Transverse colon (tissue), 4 donors: ENCODE results near the gene OTOL1. TPM values are rescaled to one million over a fixed set of nuclear protein-coding genes. Genes with fewer than 3 reads are reported as not detected.

ENCODE experiments used
- DNase-seq: peaks from one replicate; pipeline ENCODE4 v3.0.0-alpha.2; 2019
- H3K27ac ChIP-seq, 4 donors: fragments of 200-600 bp; sonication (generic); 2 replicates each; pipeline ENCODE4 v1.5.1; 2016 to 2018; ENCODE audit warnings: inconsistent platforms in 4 of 4
- H3K27me3 ChIP-seq: fragments of 200-600 bp; sonication (generic); 2 replicates; pipeline ENCODE4 v1.5.1; 2017; ENCODE audit warnings: inconsistent platforms
- H3K36me3 ChIP-seq, 4 donors: fragments of 200-600 bp; sonication (generic); 2 replicates each; pipeline ENCODE4 v1.5.1; 2017 to 2019; ENCODE audit warnings: inconsistent platforms in 4 of 4
- H3K4me1 ChIP-seq, 4 donors: fragments of 200-600 bp; sonication (generic); 2 replicates each; pipeline ENCODE4 v1.5.1; 2017 to 2020; ENCODE audit warnings: inconsistent platforms in 4 of 4
- H3K4me3 ChIP-seq, 4 donors: fragments of 200-600 bp; sonication (generic); 1 replicate in 1 of 4; 2 replicates in 3 of 4; pipeline versions ENCODE4 v1.5.1 to v1.6.1; 2017 to 2019; ENCODE audit warnings: inconsistent platforms in 4 of 4
- H3K9me3 ChIP-seq, 2 donors: fragments of 200-600 bp; sonication (generic); 2 replicates each; pipeline ENCODE4 v1.5.1; 2017 to 2019; ENCODE audit warnings: inconsistent platforms in 2 of 2
- CTCF ChIP-seq, 5 experiments: fragments of 200-600 bp in 3 of 5; fragments of 450-650 bp in 2 of 5; sonication (generic) in 3 of 5; IDR thresholded peaks; 1 replicate in 2 of 5; 2 replicates in 3 of 5; pipeline ENCODE4 v1.5.1; 2016 to 2017; ENCODE audit warnings: antibody characterized with exemption in 5 of 5, inconsistent platforms in 3 of 5, mild to moderate bottlenecking in 2 of 5, moderate library complexity in 1 of 5
- EP300 ChIP-seq: sonication (generic); formaldehyde crosslinking; IDR thresholded peaks from one replicate; pipeline ENCODE4 v1.6.1; 2017; ENCODE audit warnings: antibody characterized with exemption, low read depth
- POLR2A ChIP-seq: fragments of 450-650 bp; IDR thresholded peaks from one replicate; pipeline ENCODE4 v1.6.1; 2016; ENCODE audit warnings: antibody characterized with exemption, mild to moderate bottlenecking, moderate library complexity
- POLR2AphosphoS5 ChIP-seq, 3 donors: sonication (generic); formaldehyde crosslinking; IDR thresholded peaks; one replicate each; pipeline ENCODE4 v1.6.1; 2016; ENCODE audit warnings: antibody characterized with exemption in 3 of 3
- WGBS, 2 donors: methylation state at CpG; one replicate each; pipeline ENCODE4 v1.1.5; 2018; ENCODE audit warnings: low coverage in 1 of 2; 5-methylcytosine and 5-hydroxymethylcytosine counted together
- in situ Hi-C, 4 donors: fragments of 200-750 bp; cut with MboI; loops; one replicate each; pipeline versions ENCODE4 v1.15.0 to v1.15.1; 2017; ENCODE audit warnings: low sequenced_read_pairs in 3 of 4, low pct_ligation_motif_present in 1 of 4, low pct_unique_long_range_greater_than_20kb in 1 of 4
- intact Hi-C: fragments of 100-400 bp; cut with DNase I; formaldehyde crosslinking; loops from one replicate; pipeline ENCODE4 v1.15.1; 2023; ENCODE audit warnings: low total_unique reads
- total RNA-seq, 4 donors: library from RNA; depleted of rRNA; stranded (reverse); fragments of >200 nt; gene quantifications; one replicate each; pipeline ENCODE4 v1.1.0, GENCODE V29; 2016

The OTOL1 gene
- total RNA-seq, 4 donors from 2014 or later = not detected

- Histone ChIP-seq H3K36me3 (no peaks in the 10 kb centered on the region), H3K4me1 (no peaks in the 10 kb centered on the region), H3K9me3 (no peaks in the 10 kb centered on the region), H3K27me3 (no peaks in the 10 kb centered on the region), H3K27ac (no peak overlapping the region), H3K4me3 (no peak overlapping the region)
- in situ Hi-C loops (no loop called here), intact Hi-C loops (no loop called here)
- TF ChIP-seq EP300 (no peak), CTCF (IDR thresholded peaks at IDR 0.05) (no peak)
- no peak for DNase-seq
- WGBS, 2 donors = 67 to 90% methylated on average over 1 of the region's 1 CpG
Measured at GRCh38 chr3:161545824-161546223, 49.2 kb downstream of the OTOL1 start.

GRCh38 chr3:161548301-161548700 lies 51.7 kb downstream of the OTOL1 start:
- H3K4me1 ChIP-seq = no peaks in the 10 kb centered on the region
- WGBS, 2 donors = 58 to 64% methylated on average over 4 of the region's 4 CpGs
- in situ Hi-C loops = no loop called here
- no peak overlapping the region for H3K27ac ChIP-seq
- H3K27me3 ChIP-seq = no peaks in the 10 kb centered on the region
- no peak for TF ChIP-seq POLR2A
- TF ChIP-seq CTCF (IDR thresholded peaks at IDR 0.05) = no peak
- TF ChIP-seq EP300 = no peak
- no peak for TF ChIP-seq POLR2AphosphoS5 (IDR thresholded peaks at IDR 0.05)
- no peaks in the 10 kb centered on the region for H3K36me3 ChIP-seq
- DNase-seq = no peak
- intact Hi-C loops = no loop called here
- H3K9me3 ChIP-seq = no peaks in the 10 kb centered on the region
- no peak overlapping the region for H3K4me3 ChIP-seq

GRCh38 chr3:161549261-161549660 lies 52.7 kb downstream of the OTOL1 start:
- H3K4me1 ChIP-seq = no peaks in the 10 kb centered on the region
- in situ Hi-C loops = no loop called here
- H3K4me3 ChIP-seq = no peak overlapping the region
- H3K27me3 ChIP-seq = no peaks in the 10 kb centered on the region
- no peaks in the 10 kb centered on the region for H3K9me3 ChIP-seq
- 79 to 91% methylated on average over 1 of the region's 1 CpG for WGBS, 2 donors
- H3K27ac ChIP-seq = no peak overlapping the region
- no peaks in the 10 kb centered on the region for H3K36me3 ChIP-seq
- intact Hi-C loops = no loop called here
- DNase-seq = no peak
- TF ChIP-seq EP300 = no peak

GRCh38 chr3:161550491-161551195 lies 54.0 kb downstream of the OTOL1 start:
- no peaks in the 10 kb centered on the region for H3K4me1 ChIP-seq
- H3K27me3 ChIP-seq = no peaks in the 10 kb centered on the region
- DNase-seq = no peak
- H3K36me3 ChIP-seq = no peaks in the 10 kb centered on the region
- intact Hi-C loops = no loop called here
- TF ChIP-seq POLR2AphosphoS5 (IDR thresholded peaks at IDR 0.05) (no peak), CTCF (IDR thresholded peaks at IDR 0.05) (no peak), POLR2A (no peak), EP300 (no peak)
- no peak overlapping the region for H3K4me3 ChIP-seq
- in situ Hi-C loops = no loop called here
- no peak overlapping the region for H3K27ac ChIP-seq
- no peaks in the 10 kb centered on the region for H3K9me3 ChIP-seq
- WGBS, 2 donors = 75 to 77% methylated on average over 6 of the region's 6 CpGs

- Histone ChIP-seq H3K27me3 (no peaks in the 10 kb centered on the region), H3K4me3 (no peak overlapping the region), H3K9me3 (no peaks in the 10 kb centered on the region), H3K4me1 (no peaks in the 10 kb centered on the region), H3K27ac (no peak overlapping the region), H3K36me3 (no peaks in the 10 kb centered on the region)
- intact Hi-C loops = no loop called here
- TF ChIP-seq CTCF (IDR thresholded peaks at IDR 0.05) (no peak), EP300 (no peak), POLR2A (no peak), POLR2AphosphoS5 (IDR thresholded peaks at IDR 0.05) (no peak)
- DNase-seq = no peak
- WGBS, 2 donors = 48 to 60% methylated on average over 1 of the region's 1 CpG
- in situ Hi-C loops = no loop called here
Measured at GRCh38 chr3:161551697-161552096, 55.1 kb downstream of the OTOL1 start.
